Muscle layer of colon (tissue), 2 donors: ENCODE results near the gene LRP8.

ENCODE experiments used
- H3K27ac ChIP-seq: one replicate; pipeline ENCODE4 v1.7.0; 2013; ENCODE audit warnings: low read depth, mild to moderate bottlenecking, low read length, moderate library complexity
- H3K27me3 ChIP-seq, 2 donors: one replicate each; pipeline ENCODE4 v1.7.0; 2013; ENCODE audit warnings: low read length in 2 of 2, mild to moderate bottlenecking in 2 of 2; ENCODE audit not compliant: insufficient read depth in 2 of 2, control insufficient read depth in 1 of 2
- H3K36me3 ChIP-seq: one replicate; pipeline ENCODE4 v1.7.0; 2013; ENCODE audit warnings: mild to moderate bottlenecking, low read length; ENCODE audit not compliant: insufficient read depth
- H3K4me1 ChIP-seq: one replicate; pipeline ENCODE4 v1.7.0; 2013; ENCODE audit warnings: mild to moderate bottlenecking, low read length; ENCODE audit not compliant: insufficient read depth
- H3K4me3 ChIP-seq, 2 donors: one replicate each; pipeline ENCODE4 v1.7.0; 2013; ENCODE audit warnings: low read length in 2 of 2, low read depth in 1 of 2, mild to moderate bottlenecking in 1 of 2, moderate library complexity in 1 of 2
- H3K9ac ChIP-seq: one replicate; pipeline ENCODE4 v1.7.0; 2013; ENCODE audit warnings: low read length
- H3K9me3 ChIP-seq: one replicate; pipeline ENCODE4 v1.7.0; 2013; ENCODE audit warnings: mild to moderate bottlenecking, low read length
- donor health status: abdominal sarcoma.
- donor health status: Adenocarcinoma of cecum.

Gene LRP8

GRCh38 chr1:53343831-53344668 lies 16.2 kb upstream of the LRP8 start:
- Histone ChIP-seq H3K27me3 (no peaks in the 10 kb centered on the region), H3K9ac (no peak overlapping the region), H3K36me3 (no peaks in the 10 kb centered on the region), H3K4me1 (no peaks in the 10 kb centered on the region), H3K9me3 (no peaks in the 10 kb centered on the region), H3K4me3 (no peak overlapping the region), H3K27ac (no peak overlapping the region)

DNA sequence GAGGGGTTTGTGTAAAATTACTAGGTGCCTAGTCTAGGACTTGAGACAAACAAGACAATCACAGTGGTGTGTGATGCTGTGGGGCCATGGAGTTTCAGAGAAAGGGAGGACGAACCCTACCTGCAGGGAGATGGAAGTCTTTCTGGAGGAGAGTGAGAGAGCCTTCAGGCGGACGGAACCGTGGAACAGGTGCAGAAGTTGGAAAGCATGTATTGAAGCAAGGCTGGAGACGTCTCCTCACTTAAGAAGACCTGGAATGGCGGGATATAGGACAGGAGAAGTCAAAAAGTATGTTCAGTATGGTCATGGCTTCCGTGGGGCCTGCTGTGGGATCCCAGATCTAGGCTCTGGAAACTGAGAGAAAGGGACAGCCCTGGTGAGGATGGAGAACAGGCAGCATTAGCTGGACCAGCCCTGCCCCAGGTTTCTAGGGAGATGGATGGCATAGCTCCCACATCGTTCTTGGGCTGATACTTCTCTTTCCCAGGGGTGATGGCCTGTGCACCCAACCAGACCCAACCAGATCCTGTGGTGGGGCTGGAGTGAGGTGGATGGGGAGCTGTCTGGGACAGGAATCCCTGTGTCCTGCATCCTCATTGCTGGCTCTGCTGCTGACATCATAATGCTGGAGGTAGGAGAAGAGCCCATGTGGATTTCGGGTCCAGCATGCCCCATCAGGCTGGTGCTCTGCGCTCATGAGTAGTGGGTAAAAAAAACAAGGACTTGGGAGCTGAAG lies 15.0 kb upstream of the LRP8 start:
- Histone ChIP-seq H3K4me1 (no peaks in the 10 kb centered on the region), H3K27ac (no peak overlapping the region), H3K36me3 (no peaks in the 10 kb centered on the region), H3K27me3 (no peaks in the 10 kb centered on the region), H3K4me3 (no peak overlapping the region), H3K9ac (no peak overlapping the region), H3K9me3 (no peaks in the 10 kb centered on the region)

- Histone ChIP-seq H3K9ac (no peak overlapping the region), H3K27ac (no peak overlapping the region), H3K4me1 (no peaks in the 10 kb centered on the region), H3K4me3 (no peak overlapping the region), H3K36me3 (no peaks in the 10 kb centered on the region), H3K9me3 (no peaks in the 10 kb centered on the region), H3K27me3 (no peaks in the 10 kb centered on the region)
Measured at GRCh38 chr1:53341961-53342707, 14.3 kb upstream of the LRP8 start.

GRCh38 chr1:53341521-53341895 lies 13.6 kb upstream of the LRP8 start:
- H3K4me1 ChIP-seq: no peaks in the 10 kb centered on the region
- H3K4me3 ChIP-seq: no peak overlapping the region
- no peak overlapping the region for H3K9ac ChIP-seq
- H3K27ac ChIP-seq: no peak overlapping the region
- no peaks in the 10 kb centered on the region for H3K27me3 ChIP-seq
- no peaks in the 10 kb centered on the region for H3K9me3 ChIP-seq
- no peaks in the 10 kb centered on the region for H3K36me3 ChIP-seq

GRCh38 chr1:53340660-53341520 lies 13.0 kb upstream of the LRP8 start:
- Histone ChIP-seq H3K9me3 (no peaks in the 10 kb centered on the region), H3K4me1 (no peaks in the 10 kb centered on the region), H3K4me3 (no peak overlapping the region), H3K9ac (no peak overlapping the region), H3K27me3 (no peaks in the 10 kb centered on the region), H3K36me3 (no peaks in the 10 kb centered on the region), H3K27ac (no peak overlapping the region)

DNA sequence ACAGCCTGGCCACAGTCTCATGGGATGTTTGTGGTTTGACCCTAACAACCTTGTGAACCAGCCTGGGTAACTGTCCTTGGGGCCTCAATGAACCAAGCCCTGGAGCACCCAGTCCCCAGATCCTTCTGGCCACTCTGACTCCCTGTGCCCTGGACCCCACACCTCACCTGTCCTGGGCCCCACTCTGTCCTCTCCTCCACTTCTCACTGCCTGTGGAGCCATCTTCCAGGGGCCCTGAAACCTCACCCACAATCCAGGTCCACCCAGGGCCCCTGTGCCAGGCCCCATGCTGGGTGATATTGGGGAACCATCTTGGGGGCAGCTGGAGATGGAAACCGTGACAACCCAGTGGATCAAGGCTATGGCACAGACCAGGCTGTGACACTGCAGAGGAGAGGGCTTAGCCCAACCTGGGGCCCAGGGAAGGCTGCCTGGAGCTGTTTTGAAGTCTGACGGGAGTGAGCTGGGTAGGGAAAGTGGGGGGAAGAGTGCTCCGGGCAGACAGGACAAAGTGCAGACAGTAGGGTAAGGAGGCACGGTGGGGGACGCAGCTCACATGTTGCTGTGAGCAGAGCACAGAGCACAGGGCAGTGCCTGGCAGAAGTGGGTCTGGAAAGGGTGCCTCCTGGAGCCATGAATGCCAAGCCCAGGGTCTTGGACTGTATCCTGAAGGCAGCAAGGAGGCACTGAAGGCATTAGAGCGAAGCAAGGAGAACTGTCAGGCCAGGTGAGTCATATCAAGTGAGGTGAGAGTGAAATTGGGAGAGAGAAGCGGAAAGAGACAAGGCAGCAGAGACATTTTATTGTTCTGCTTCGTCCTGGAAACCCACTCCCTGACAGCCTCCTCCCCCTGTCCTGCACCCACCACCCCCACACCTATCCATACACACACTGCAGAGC lies 12.1 kb upstream of the LRP8 start:
- Histone ChIP-seq H3K9ac (no peak overlapping the region), H3K4me3 (no peak overlapping the region), H3K27me3 (no peaks in the 10 kb centered on the region), H3K27ac (no peak overlapping the region), H3K36me3 (no peaks in the 10 kb centered on the region), H3K4me1 (no peaks in the 10 kb centered on the region), H3K9me3 (no peaks in the 10 kb centered on the region)

DNA sequence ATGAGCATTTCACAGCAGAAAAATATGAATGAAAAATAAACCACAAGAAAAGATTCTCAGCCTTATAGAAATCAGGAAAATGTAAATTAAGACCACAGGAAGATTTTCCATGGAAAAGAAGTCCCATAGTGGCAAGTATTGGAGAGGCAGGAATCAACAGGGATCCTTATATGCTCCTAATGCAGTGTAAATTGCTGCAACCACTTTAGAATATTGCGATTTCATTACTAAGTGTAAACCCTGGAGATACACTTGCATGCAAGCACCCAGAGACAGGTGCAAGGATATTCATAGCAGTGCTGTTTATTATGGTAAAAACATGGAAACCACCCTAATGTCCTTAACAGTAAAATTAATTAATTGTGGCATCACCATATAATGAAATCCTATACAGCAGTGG lies 10.6 kb upstream of the LRP8 start:
- H3K9me3 ChIP-seq: no peaks in the 10 kb centered on the region
- H3K9ac ChIP-seq: no peak overlapping the region
- H3K27ac ChIP-seq: no peak overlapping the region
- no peaks in the 10 kb centered on the region for H3K36me3 ChIP-seq
- no peaks in the 10 kb centered on the region for H3K4me1 ChIP-seq
- no peak overlapping the region for H3K4me3 ChIP-seq
- H3K27me3 ChIP-seq: no peaks in the 10 kb centered on the region

DNA sequence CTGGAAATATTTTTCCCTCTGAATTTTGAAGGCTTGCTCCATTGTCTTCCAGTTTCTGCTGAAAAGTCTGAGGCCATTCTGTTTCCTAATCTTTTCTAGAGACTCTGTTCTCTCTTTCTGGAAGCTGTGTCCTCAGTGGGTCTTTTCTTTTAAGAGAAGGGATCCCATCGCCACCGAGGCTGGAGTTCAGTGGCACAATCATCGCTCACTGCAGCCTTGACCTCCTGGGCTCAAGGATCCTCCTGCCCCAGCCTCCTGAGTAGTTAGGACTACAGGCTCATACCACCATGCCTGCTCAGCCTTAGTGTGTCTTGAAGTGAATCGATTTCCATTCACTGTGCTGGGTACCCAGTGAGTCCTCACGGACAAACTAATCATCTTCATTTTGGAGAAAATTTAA lies 9.6 kb upstream of the LRP8 start:
- Histone ChIP-seq H3K9me3 (no peaks in the 10 kb centered on the region), H3K27ac (no peak overlapping the region), H3K9ac (no peak overlapping the region), H3K4me3 (no peak overlapping the region), H3K36me3 (no peaks in the 10 kb centered on the region), H3K27me3 (no peaks in the 10 kb centered on the region), H3K4me1 (no peaks in the 10 kb centered on the region)

GRCh38 chr1:53336146-53336545 lies 8.3 kb upstream of the LRP8 start:
- H3K9ac ChIP-seq: no peak overlapping the region
- H3K27ac ChIP-seq: no peak overlapping the region
- no peaks in the 10 kb centered on the region for H3K4me1 ChIP-seq
- no peaks in the 10 kb centered on the region for H3K27me3 ChIP-seq
- H3K9me3 ChIP-seq: no peaks in the 10 kb centered on the region
- no peaks in the 10 kb centered on the region for H3K36me3 ChIP-seq
- no peak overlapping the region for H3K4me3 ChIP-seq

GRCh38 chr1:53335661-53336060 lies 7.8 kb upstream of the LRP8 start:
- no peaks in the 10 kb centered on the region for H3K4me1 ChIP-seq
- no peaks in the 10 kb centered on the region for H3K9me3 ChIP-seq
- H3K36me3 ChIP-seq: no peaks in the 10 kb centered on the region
- no peak overlapping the region for H3K9ac ChIP-seq
- H3K4me3 ChIP-seq: no peak overlapping the region
- no peak overlapping the region for H3K27ac ChIP-seq
- H3K27me3 ChIP-seq: no peaks in the 10 kb centered on the region
